ENCODE measurements around the gene FBXW10B. TPM values are rescaled to one million over a fixed set of nuclear protein-coding genes. Genes with fewer than 3 reads are reported as not detected.

The FBXW10B gene
- not detected in 2 replicates for total RNA-seq

GRCh38 chr17:15619331-15620058, at the start of gene FBXW10B:
FBXW10B (minus strand) TSS chr17:15619704; CDS start chr17:15619512, 192 bp downstream.

Other genes with a start within 250 kb of the FBXW10B start
- not detected in 2 replicates for gene CDRT4, start 152.1 kb downstream of the FBXW10B start, total RNA-seq
- 4.9 and 11.5 TPM in 2 replicates for gene TVP23C, start 56.2 kb downstream of the FBXW10B start, total RNA-seq
- gene TRIM16, start 64.6 kb upstream of the FBXW10B start, total RNA-seq = 26.0 and 82.1 TPM in 2 replicates
- 20.7 and 21.5 TPM in 2 replicates for gene ZNF286A, start 80.0 kb upstream of the FBXW10B start, total RNA-seq
- not detected in 2 replicates for gene TBC1D26, start 112.6 kb upstream of the FBXW10B start, total RNA-seq

All from cardiac atrium fibroblast (primary cell).